Thyroid gland (tissue), 4 donors: ENCODE measurements around the gene MOB1B. TPM values are rescaled to one million over a fixed set of nuclear protein-coding genes. Genes with fewer than 3 reads are reported as not detected.

Experiments used
- DNase-seq, 2 donors: peaks; one replicate each; pipeline ENCODE4 v3.0.0-alpha.2; 2019
- H3K27ac ChIP-seq, 3 donors: fragments of 200-600 bp; sonication (generic); 1 replicate in 2 of 3; 2 replicates in 1 of 3; pipeline ENCODE4 v1.5.1; 2016 to 2019; ENCODE audit warnings: mild to moderate bottlenecking in 1 of 3, moderate library complexity in 1 of 3
- H3K27me3 ChIP-seq: fragments of 200-600 bp; sonication (generic); one replicate; pipeline ENCODE4 v1.5.1; 2019
- H3K36me3 ChIP-seq, 2 donors: fragments of 200-600 bp; sonication (generic); one replicate each; pipeline ENCODE4 v1.5.1; 2016 to 2019
- H3K4me1 ChIP-seq, 2 donors: fragments of 200-600 bp; sonication (generic); one replicate each; pipeline ENCODE4 v1.5.1; 2017 to 2019
- H3K4me3 ChIP-seq, 3 donors: fragments of 200-600 bp; sonication (generic); replicated peaks in 1 of 3; 1 replicate in 2 of 3; 2 replicates in 1 of 3; pipeline ENCODE4 v1.5.1; 2016; ENCODE audit warnings: mild to moderate bottlenecking in 1 of 3
- H3K9me3 ChIP-seq: fragments of 200-600 bp; sonication (generic); one replicate; pipeline ENCODE4 v1.5.1; 2017
- POLR2A ChIP-seq, 2 donors: fragments of 450-650 bp; IDR thresholded peaks; one replicate each; pipeline ENCODE4 v1.6.1; 2017; ENCODE audit warnings: antibody characterized with exemption in 2 of 2, mild to moderate bottlenecking in 2 of 2, moderate library complexity in 1 of 2
- WGBS, 2 donors: methylation state at CpG; one replicate each; pipeline ENCODE4 v1.1.5; 2017; 5-methylcytosine and 5-hydroxymethylcytosine counted together
- intact Hi-C: fragments of 100-400 bp; cut with DNase I; formaldehyde crosslinking; loops from one replicate; pipeline ENCODE4 v1.15.1; 2023
- total RNA-seq, 4 donors: library from RNA; depleted of rRNA; stranded (reverse); fragments of >200 nt; gene quantifications; one replicate each; pipeline ENCODE4 v1.2.3, GENCODE V29; 2016
- TF ChIP-seq, protein P1 (sequence below), 6 experiments: fragments of 200-600 bp in 3 of 6; fragments of 450-650 bp in 3 of 6; sonication (generic) in 3 of 6; IDR thresholded peaks; one replicate each; pipeline ENCODE4 v1.5.1; 2016 to 2019; ENCODE audit warnings: antibody characterized with exemption in 6 of 6, mild to moderate bottlenecking in 2 of 6, inconsistent platforms in 1 of 6, moderate library complexity in 1 of 6

The MOB1B gene
- total RNA-seq, 4 donors from 2014 or later = 24.1 to 33.9 (median 29.6) TPM

DNA sequence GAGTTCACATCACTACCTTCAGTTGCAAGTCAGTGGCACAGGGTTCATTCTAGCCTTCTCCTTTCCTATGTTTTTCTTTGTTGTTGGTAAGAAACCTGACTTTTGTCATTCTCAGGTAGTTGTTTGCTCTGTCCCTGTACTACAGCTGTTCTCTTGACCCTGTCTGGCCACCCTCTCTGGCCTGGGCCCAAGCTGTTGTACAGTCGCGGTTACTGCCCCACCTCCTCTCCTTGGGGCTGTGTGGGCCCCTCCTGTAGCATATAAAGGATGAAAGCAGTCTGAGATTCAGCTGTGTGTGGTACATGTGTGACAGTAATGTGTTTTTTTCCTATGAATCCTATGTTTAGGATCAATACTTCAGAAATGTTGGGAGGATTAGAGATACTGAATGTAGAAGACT, 12.5 kb downstream of the MOB1B start:
- H3K27ac ChIP-seq = no peak overlapping the region
- no peaks in the 10 kb centered on the region for H3K9me3 ChIP-seq
- 19 to 36% methylated on average over 2 of the region's 2 CpGs for WGBS, 2 donors
- TF ChIP-seq POLR2A (IDR thresholded peaks at IDR 0.05) = no peak
- TF ChIP-seq, protein P1, sequence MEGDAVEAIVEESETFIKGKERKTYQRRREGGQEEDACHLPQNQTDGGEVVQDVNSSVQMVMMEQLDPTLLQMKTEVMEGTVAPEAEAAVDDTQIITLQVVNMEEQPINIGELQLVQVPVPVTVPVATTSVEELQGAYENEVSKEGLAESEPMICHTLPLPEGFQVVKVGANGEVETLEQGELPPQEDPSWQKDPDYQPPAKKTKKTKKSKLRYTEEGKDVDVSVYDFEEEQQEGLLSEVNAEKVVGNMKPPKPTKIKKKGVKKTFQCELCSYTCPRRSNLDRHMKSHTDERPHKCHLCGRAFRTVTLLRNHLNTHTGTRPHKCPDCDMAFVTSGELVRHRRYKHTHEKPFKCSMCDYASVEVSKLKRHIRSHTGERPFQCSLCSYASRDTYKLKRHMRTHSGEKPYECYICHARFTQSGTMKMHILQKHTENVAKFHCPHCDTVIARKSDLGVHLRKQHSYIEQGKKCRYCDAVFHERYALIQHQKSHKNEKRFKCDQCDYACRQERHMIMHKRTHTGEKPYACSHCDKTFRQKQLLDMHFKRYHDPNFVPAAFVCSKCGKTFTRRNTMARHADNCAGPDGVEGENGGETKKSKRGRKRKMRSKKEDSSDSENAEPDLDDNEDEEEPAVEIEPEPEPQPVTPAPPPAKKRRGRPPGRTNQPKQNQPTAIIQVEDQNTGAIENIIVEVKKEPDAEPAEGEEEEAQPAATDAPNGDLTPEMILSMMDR (IDR thresholded peaks at IDR 0.05) = no peak
- no peaks in the 10 kb centered on the region for H3K27me3 ChIP-seq
- peak; percentile 19 to 39 for DNase-seq
- H3K36me3 ChIP-seq = no peaks in the 10 kb centered on the region
- H3K4me1 ChIP-seq = peaks cover 4 to 6% of the 10 kb centered on the region in 2 donors
- intact Hi-C loops = no loop called here
- H3K4me3 ChIP-seq = no peak overlapping the region

DNA sequence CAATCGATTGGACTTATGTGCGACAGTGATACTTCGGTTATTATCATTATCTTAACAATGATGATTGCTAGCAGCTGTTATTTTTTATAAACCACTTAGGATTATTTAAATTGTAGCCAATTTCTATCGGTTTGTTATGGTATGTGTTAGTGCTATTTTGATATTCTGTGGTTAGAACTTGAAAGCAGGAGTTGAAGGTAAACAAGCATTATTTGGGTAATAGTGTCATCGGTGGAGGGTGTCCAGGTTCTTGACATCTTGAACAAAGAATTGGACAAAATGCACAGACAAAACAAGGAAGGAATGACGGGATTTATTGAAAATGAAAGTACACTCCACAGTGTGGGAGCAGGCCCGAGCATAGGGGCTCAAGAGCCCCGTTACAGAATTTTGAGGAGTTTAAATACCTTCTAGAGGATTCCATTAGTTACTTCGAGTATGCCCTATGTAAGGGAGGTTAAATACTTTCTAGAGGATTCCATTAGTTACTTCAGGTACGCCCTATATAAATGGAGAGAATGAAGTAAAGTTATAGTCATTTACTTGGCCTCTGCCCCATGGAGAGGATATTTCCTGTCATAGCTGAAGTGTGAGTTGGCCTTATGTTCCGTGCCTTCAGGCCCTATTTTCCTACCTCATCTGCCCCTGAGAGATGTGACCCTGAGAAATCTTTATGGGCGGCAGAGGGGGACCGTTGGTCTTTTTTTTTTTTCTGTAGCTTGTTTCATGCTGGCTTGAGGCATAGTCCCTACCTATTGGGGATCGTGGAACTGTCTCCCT, 13.1 kb downstream of the MOB1B start:
- Histone ChIP-seq H3K4me3 (no peak overlapping the region), H3K4me1 (peaks cover 4 to 6% of the 10 kb centered on the region in 2 donors), H3K9me3 (no peaks in the 10 kb centered on the region), H3K36me3 (no peaks in the 10 kb centered on the region), H3K27me3 (no peaks in the 10 kb centered on the region), H3K27ac (no peak overlapping the region)
- DNase-seq = no peak
- TF ChIP-seq, protein P1 (IDR thresholded peaks at IDR 0.05) = no peak
- TF ChIP-seq POLR2A (IDR thresholded peaks at IDR 0.05) = no peak
- intact Hi-C loops = no loop called here
- 89% methylated on average over 14 of the region's 14 CpGs for WGBS, 2 donors

DNA sequence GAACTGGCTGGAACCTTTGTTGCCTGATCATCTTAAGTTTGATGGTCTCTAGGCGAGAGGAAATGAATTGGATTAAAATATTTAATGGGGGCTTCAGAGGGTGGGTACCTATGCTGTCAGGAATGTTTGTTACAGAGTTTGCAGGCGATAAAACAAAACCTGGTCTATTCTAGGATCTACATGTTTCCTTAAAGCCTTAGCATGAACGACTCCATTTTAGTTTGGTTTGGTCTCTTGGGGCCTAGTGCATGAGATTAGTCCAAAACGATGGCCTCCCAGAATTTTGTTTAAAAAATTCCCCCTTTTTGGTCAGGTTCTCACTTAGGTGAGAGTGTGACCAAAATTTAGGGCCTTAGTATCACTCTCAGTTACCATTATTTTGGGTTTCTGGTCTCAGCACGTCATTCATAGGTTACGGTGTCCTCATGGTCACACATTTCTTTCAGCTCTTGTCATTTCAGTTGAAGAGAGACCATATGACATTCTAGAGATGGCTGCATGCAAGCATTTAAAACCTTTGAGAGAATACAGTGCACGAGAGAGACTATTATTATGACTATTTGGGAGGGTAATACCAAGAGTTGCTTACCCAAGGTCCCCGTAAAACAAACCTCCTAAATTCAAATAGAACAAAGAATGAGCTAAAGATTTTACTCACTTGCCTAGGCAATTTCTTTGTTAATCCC, 13.8 kb downstream of the MOB1B start:
- Histone ChIP-seq H3K27me3 (no peaks in the 10 kb centered on the region), H3K27ac (no peak overlapping the region), H3K9me3 (no peaks in the 10 kb centered on the region), H3K4me3 (no peak overlapping the region), H3K4me1 (peaks cover 4 to 6% of the 10 kb centered on the region in 2 donors), H3K36me3 (no peaks in the 10 kb centered on the region)
- no peak for DNase-seq
- TF ChIP-seq, protein P1 (IDR thresholded peaks at IDR 0.05) = no peak
- no peak for TF ChIP-seq POLR2A (IDR thresholded peaks at IDR 0.05)
- WGBS, 2 donors = 83 to 84% methylated on average over 8 of the region's 8 CpGs
- intact Hi-C loops = no loop called here

DNA sequence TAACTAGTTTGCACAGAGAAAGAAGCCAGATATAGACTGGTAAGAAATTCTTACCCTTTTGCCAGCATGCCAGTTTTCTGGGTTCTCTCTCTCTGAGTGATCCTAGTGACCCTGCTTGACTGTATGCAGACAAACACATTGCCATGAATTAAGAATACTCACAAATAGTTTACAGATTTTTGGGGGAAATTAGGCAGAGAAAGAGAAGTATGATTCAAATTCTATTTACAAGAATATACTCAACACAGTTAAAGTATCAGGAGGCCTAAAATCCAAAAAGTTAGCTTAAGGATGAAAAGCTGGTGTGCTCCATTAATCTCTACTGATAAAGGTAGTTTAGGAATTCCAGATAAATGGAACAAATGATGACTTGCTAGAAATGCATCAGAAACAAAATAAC, 18.4 kb downstream of the MOB1B start:
- Histone ChIP-seq H3K4me3 (no peak overlapping the region), H3K27ac (no peak overlapping the region), H3K9me3 (no peaks in the 10 kb centered on the region), H3K4me1 (no peaks in the 10 kb centered on the region), H3K27me3 (no peaks in the 10 kb centered on the region), H3K36me3 (no peaks in the 10 kb centered on the region)
- intact Hi-C loops = no loop called here
- TF ChIP-seq, protein P1 (IDR thresholded peaks at IDR 0.05) = no peak
- no peak for TF ChIP-seq POLR2A (IDR thresholded peaks at IDR 0.05)
- no peak for DNase-seq

DNA sequence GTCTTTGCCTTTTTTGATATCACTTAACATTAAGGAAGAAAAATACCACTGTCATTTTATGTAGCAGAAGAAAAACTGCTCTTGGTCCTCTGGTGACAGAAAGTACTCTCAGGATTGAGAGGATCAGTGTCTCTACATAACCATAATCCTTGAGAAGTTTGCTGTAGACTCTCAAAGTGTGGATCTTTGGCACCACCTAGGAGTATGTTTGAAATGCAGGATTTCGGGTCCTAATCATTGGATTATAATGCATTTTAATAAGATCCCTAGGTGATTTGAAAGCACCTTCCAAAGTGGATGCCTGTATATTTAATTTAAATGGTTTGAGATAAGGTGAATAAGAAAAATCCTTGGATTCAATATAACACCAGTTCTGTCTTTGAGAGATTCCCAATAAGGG, 23.2 kb downstream of the MOB1B start:
- TF ChIP-seq, protein P1 (IDR thresholded peaks at IDR 0.05) = no peak
- no peak for TF ChIP-seq POLR2A (IDR thresholded peaks at IDR 0.05)
- Histone ChIP-seq H3K27ac (no peak overlapping the region), H3K9me3 (no peaks in the 10 kb centered on the region), H3K4me3 (no peak overlapping the region), H3K27me3 (no peaks in the 10 kb centered on the region), H3K36me3 (no peaks in the 10 kb centered on the region), H3K4me1 (peaks cover 0 to 3% of the 10 kb centered on the region in 2 donors)
- intact Hi-C loops = no loop called here
- no peak for DNase-seq
- 95 to 100% methylated on average over 1 of the region's 1 CpG for WGBS, 2 donors
